Neural crest cell (in vitro differentiated cells): ENCODE data around the gene OR1J2. TPM values are rescaled to one million over a fixed set of nuclear protein-coding genes. Genes with fewer than 3 reads are reported as not detected.
"Not testable (repeated sequence)": the region's sequence is repeated elsewhere in the genome, so short reads cannot be mapped to it uniquely, and the experiment has no call there.

ENCODE experiments used
- DNase-seq: peaks from one replicate; pipeline ENCODE4 v3.0.0; 2021; ENCODE audit warnings: low read depth, mixed read lengths, low spot score
- H3K27ac Mint-ChIP-seq: one replicate; pipeline ENCODE4 v1.8.0; 2021; ENCODE audit warnings: mild to moderate bottlenecking, mixed read lengths; ENCODE audit not compliant: unreplicated experiment
- H3K27me3 Mint-ChIP-seq: 2 replicates; pipeline ENCODE4 v1.8.0; 2021; ENCODE audit warnings: low read depth, mild to moderate bottlenecking, mixed read lengths
- H3K36me3 Mint-ChIP-seq: 2 replicates; pipeline ENCODE4 v1.8.0; 2021; ENCODE audit warnings: low read depth, mild to moderate bottlenecking, mixed read lengths
- H3K4me1 Mint-ChIP-seq: 2 replicates; pipeline ENCODE4 v1.8.0; 2021; ENCODE audit warnings: mixed read lengths
- H3K4me3 Mint-ChIP-seq: one replicate; pipeline ENCODE4 v1.8.0; 2021; ENCODE audit warnings: mild to moderate bottlenecking, mixed read lengths
- H3K9me3 Mint-ChIP-seq: 2 replicates; pipeline ENCODE4 v1.8.0; 2021; ENCODE audit warnings: mixed read lengths
- total RNA-seq: library from RNA; stranded (reverse); gene quantifications from 2 replicates; pipeline ENCODE4 v1.2.1, GENCODE V29; 2021
- TF ChIP-seq, protein P1 (sequence below): fragments of 200-600 bp; sonication (generic); conservative IDR thresholded peaks from 2 replicates; pipeline ENCODE4 v1.5.0; 2021; ENCODE audit warnings: antibody characterized with exemption, mild to moderate bottlenecking

Gene OR1J2
- total RNA-seq, 1 donor from 2014 or later: not detected

GRCh38 chr9:122536134-122536533 lies 25.5 kb downstream of the OR1J2 start:
- Mint-ChIP-seq H3K27me3 (peaks cover 36% of the 10 kb centered on the region), H3K36me3 (peaks cover 3% of the 10 kb centered on the region), H3K4me3 (no peak overlapping the region), H3K9me3 (peaks cover 22% of the 10 kb centered on the region), H3K4me1 (no peaks in the 10 kb centered on the region), H3K27ac (no peak overlapping the region)
- TF ChIP-seq, protein P1, sequence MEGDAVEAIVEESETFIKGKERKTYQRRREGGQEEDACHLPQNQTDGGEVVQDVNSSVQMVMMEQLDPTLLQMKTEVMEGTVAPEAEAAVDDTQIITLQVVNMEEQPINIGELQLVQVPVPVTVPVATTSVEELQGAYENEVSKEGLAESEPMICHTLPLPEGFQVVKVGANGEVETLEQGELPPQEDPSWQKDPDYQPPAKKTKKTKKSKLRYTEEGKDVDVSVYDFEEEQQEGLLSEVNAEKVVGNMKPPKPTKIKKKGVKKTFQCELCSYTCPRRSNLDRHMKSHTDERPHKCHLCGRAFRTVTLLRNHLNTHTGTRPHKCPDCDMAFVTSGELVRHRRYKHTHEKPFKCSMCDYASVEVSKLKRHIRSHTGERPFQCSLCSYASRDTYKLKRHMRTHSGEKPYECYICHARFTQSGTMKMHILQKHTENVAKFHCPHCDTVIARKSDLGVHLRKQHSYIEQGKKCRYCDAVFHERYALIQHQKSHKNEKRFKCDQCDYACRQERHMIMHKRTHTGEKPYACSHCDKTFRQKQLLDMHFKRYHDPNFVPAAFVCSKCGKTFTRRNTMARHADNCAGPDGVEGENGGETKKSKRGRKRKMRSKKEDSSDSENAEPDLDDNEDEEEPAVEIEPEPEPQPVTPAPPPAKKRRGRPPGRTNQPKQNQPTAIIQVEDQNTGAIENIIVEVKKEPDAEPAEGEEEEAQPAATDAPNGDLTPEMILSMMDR: no peak
- no peak for DNase-seq

- not testable (repeated sequence) for H3K36me3 Mint-ChIP-seq, H3K4me3 Mint-ChIP-seq
- peaks cover 22% of the 10 kb centered on the region for H3K9me3 Mint-ChIP-seq
Measured at GRCh38 chr9:122537066-122537465, 26.5 kb downstream of the OR1J2 start.

DNA sequence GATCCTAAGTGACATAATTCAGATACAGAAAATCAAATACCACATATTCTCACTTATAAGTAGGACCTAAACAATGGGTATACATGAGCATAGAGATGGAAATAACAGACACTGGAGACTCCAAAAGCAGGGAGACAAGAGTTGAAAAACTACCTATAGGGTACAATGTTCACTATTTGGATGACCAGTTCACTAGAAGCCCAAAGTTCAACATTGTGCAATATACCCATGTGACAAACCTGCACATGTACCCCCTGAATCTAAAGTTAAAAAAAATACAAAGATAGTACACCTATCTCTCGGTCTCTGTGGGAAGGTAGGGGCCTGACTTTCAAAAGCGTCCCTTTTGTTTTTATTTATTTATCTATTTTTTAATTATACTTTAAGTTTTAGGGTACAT lies 28.2 kb downstream of the OR1J2 start:
- Mint-ChIP-seq H3K27ac (no peak overlapping the region), H3K36me3 (no peaks in the 10 kb centered on the region), H3K4me1 (no peaks in the 10 kb centered on the region), H3K4me3 (no peak overlapping the region), H3K9me3 (peaks cover 17% of the 10 kb centered on the region), H3K27me3 (peaks cover 25% of the 10 kb centered on the region)
- TF ChIP-seq, protein P1: no peak
- no peak for DNase-seq

More at GRCh38 chr9:122537066-122537465, 26.5 kb downstream of the OR1J2 start:
- peaks cover 38% of the 10 kb centered on the region for H3K27me3 Mint-ChIP-seq
- H3K27ac Mint-ChIP-seq, H3K4me1 Mint-ChIP-seq, DNase-seq: not testable (repeated sequence)

DNA sequence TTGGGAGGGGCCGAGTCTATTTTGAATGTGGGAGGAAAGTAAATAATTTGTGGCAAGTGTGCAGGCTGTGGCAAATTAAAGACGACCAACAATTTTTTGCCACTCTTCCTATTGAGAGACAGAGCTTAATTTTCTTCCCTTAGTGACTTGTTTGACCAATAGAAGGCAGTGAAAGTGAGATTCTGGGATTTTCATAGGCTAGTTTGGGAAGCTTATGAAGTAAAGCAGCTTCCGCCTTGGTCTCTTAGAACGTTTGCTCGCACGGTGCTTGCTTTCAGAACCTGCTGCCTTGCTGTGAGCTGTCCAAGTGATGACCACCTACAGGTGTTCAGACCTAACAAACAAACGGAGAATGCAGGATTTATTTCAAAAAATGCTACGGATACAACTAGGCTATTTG lies 35.6 kb downstream of the OR1J2 start:
- H3K9me3 Mint-ChIP-seq: peaks cover 20% of the 10 kb centered on the region
- no peak for DNase-seq
- TF ChIP-seq, protein P1: no peak
- no peaks in the 10 kb centered on the region for H3K36me3 Mint-ChIP-seq
- H3K27ac Mint-ChIP-seq: no peak overlapping the region
- H3K4me3 Mint-ChIP-seq: no peak overlapping the region
- peaks cover 28% of the 10 kb centered on the region for H3K27me3 Mint-ChIP-seq
- H3K4me1 Mint-ChIP-seq: no peaks in the 10 kb centered on the region

- DNase-seq: no peak
- Mint-ChIP-seq H3K4me1 (no peaks in the 10 kb centered on the region), H3K4me3 (no peak overlapping the region), H3K27me3 (peaks cover 37% of the 10 kb centered on the region), H3K9me3 (peaks cover 19% of the 10 kb centered on the region), H3K27ac (no peak overlapping the region), H3K36me3 (no peaks in the 10 kb centered on the region)
- TF ChIP-seq, protein P1: no peak
Measured at GRCh38 chr9:122551371-122551770, 40.8 kb downstream of the OR1J2 start.

DNA sequence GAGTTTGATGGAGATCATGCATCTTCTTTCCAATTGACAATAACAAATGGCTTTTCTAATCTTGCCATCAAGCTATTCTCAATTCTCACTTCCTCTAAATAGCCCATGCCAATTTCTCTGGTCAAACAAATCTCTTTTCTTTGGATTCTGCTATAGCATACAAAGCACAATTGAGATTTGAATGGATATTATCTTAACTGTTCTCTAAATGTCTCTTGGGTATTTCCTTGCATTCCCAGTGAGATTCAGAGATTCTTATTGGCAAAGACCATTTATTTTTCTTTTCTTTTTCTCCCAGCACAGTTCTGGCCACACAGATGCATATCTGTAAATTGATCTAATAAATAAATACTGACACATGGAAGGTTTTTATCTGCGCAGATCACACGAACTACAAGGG lies 42.2 kb downstream of the OR1J2 start, which contains the start of gene OR1N2:
OR1N2 (plus strand) TSS at position 301 of the 400 bp plus-strand sequence. CDS start 100 bp downstream, outside the sequence.
- TF ChIP-seq, protein P1: no peak
- H3K4me1 Mint-ChIP-seq: no peaks in the 10 kb centered on the region
- H3K9me3 Mint-ChIP-seq: peaks cover 14% of the 10 kb centered on the region
- no peak within 1 kb of the TSS for H3K4me3 Mint-ChIP-seq
- no peak within 1 kb of the TSS for H3K27ac Mint-ChIP-seq
- no peaks in the 10 kb centered on the region for H3K36me3 Mint-ChIP-seq
- peaks cover 36% of the 10 kb centered on the region for H3K27me3 Mint-ChIP-seq
- no peak for DNase-seq

Other genes with a start within 250 kb of the OR1J2 start
- gene RBM18, start 246.0 kb upstream of the OR1J2 start, total RNA-seq: 17.9 and 20.7 TPM in 2 replicates
- gene MRRF, start 245.9 kb upstream of the OR1J2 start, total RNA-seq: 40.1 and 42.4 TPM in 2 replicates
- gene PTGS1, start 139.8 kb upstream of the OR1J2 start, total RNA-seq: 0.16 and 0.37 TPM in 2 replicates
- not detected in 2 replicates for gene OR1J1, start 32.9 kb upstream of the OR1J2 start, total RNA-seq
- gene OR1J4, start 8.3 kb downstream of the OR1J2 start, total RNA-seq: not detected in 2 replicates
- gene OR1N1, start 16.5 kb downstream of the OR1J2 start, total RNA-seq: not detected in 2 replicates
- gene OR1N2, start 42.3 kb downstream of the OR1J2 start, total RNA-seq: not detected in 2 replicates
- gene OR1L8, start 72.6 kb downstream of the OR1J2 start, total RNA-seq: not detected in 2 replicates
- not detected in 2 replicates for gene OR1Q1, start 103.9 kb downstream of the OR1J2 start, total RNA-seq
- gene OR1B1, start 146.8 kb downstream of the OR1J2 start, total RNA-seq: not detected in 2 replicates
- not detected in 2 replicates for gene OR1L1, start 150.9 kb downstream of the OR1J2 start, total RNA-seq
- gene OR1L3, start 164.3 kb downstream of the OR1J2 start, total RNA-seq: not detected in 2 replicates
- gene OR1L4, start 213.2 kb downstream of the OR1J2 start, total RNA-seq: not detected in 2 replicates
- gene OR1L6, start 231.5 kb downstream of the OR1J2 start, total RNA-seq: not detected in 2 replicates